Measurements from ENCODE around the gene CHAD.
"Not testable (repeated sequence)": the region's sequence is repeated elsewhere in the genome, so short reads cannot be mapped to it uniquely, and the experiment has no call there.

The CHAD gene

DNA sequence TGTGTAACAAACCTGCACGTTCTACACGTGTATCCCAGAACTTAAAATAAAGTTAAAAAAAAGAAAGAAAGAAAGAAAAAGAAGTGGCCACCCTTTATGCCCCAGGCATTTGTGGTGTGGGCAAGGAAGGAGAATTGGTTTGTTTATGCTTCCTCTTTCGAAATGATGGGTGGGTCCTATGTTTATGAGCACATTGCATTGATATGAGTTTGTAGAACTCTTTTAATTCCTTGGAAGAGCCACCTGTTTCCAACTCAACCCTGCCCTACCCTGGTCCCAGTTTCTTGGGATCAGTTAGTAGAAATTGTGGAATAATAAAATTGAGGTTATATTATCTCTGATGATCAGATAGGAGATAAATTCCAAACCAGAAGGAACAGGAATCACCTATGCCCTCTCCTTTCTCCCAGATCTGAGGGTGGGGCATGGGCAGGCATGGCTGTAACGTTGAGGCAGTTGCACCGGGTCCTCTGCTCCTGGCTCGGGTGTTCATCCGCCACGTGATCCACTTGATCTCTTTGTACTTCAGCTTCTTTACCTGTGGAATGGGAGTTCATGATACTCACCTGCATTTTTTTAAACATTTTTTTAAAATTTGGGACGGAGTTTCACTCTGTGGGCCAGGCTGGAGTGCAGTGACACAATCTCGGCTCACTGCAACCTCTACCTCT, 15.9 kb downstream of the CHAD start:
- no peak for DNase-seq

DNA sequence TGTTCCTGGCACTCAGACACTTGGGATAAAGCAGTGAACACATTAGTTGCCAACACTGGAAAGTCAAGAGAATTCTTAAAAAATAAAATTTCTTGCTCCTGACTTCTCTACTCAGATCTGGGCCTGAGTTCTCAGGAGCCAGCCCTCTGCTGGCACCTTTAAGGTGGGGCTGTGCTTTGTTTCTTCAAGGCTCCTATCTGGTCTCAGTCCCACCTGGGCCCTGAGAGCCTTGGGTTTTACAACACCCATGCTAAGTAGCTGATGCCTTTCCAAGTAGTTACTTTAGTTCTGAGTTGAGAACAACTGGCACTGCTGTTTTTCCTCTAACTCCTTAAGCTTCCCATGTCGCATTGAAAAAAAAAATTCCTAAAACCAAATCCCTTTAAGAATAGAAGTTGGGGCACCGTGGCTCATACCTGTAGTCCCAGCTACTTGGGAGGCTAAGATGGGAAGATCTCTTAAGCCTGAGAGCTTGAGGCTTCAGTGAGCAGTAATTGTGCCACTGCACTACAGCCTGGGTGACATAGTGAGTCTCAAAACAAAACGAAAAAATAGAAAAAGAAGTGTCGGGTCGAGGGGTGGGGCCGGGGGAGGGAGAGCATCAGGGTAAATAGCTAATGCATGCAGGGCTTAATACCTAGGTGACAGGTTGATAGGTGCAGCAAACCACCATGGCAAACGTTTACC, 16.6 kb downstream of the CHAD start:
- no peak for DNase-seq

DNA sequence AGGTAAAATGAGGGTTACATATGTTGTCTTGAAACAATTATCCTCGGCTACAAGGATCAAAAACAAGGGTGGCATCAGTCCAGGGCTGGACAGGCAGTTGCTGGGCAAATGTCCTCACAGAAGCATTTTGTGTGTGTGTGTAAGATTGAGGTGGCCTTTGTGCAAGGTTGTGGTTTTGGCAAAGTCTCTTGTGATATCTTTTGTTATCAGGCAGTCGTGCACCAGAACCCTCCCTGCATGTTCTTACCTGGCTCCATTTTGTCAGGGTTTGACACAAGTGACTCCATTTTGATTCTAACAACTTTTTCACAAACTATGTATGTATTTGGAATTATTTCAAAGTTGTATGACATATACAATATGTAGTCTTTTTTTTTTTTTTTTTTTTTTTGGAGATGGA, 20.0 kb downstream of the CHAD start:
- no peak for DNase-seq

DNA sequence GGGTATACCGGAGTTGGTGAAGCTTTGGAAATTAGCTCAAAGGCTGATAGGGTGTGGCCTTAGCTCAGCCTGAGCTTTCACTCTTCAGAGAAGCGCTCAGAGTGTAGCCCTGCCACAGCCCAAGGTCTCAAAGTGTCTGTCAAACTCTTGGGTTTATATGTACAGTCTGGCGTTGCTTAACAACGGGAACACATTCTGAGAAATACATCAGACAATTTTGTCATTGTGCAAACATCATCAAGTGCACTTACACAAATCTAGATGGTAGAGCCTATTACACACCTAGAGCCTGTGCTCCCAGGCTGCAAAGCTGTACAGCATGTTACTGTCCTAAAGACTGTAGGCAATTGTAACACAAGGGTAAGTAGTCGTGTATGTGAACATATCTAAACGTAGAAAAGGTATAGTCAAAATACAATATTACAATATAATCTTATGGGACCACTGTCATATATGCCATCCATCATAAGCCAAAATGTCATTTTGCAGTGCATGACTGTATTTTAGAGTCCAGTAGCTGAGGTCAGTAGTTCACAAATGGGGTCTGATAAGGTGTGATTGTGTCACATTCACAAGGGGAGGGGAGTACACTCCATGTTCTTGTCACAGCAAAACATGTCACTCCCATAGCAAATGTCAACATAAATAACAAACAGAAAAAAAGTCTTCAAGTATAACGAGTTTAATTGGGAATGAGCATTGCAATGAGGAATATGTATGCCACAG, 20.6 kb downstream of the CHAD start:
- no peak for DNase-seq

DNA sequence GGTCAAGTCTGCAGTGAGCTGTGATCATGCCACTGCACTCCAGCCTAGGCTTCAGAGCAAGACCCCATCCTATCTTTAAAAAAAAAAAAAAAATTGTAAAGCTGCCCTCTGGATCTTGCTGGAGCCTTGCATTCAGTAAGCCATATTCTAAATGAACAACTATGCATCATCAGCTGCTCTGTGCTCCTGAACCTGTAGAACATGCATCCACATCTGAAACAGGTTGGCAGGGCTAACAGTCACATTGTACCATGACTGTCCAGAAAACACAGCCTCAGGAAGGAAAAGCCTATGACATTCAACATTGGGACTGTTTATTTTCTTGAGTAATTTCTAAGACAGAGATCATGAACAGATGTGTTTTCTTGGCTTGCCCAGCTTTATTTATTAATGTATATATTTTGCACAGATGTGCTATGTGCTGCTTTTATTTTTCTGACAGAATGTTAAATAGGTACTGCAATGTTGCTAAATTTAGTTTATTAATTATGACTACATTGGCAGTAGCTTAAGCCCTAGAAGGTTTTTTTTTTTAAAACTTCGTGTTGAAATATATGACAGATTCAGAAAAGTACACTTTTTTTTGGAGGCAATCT, 22.9 kb downstream of the CHAD start:
- no peak for DNase-seq

DNA sequence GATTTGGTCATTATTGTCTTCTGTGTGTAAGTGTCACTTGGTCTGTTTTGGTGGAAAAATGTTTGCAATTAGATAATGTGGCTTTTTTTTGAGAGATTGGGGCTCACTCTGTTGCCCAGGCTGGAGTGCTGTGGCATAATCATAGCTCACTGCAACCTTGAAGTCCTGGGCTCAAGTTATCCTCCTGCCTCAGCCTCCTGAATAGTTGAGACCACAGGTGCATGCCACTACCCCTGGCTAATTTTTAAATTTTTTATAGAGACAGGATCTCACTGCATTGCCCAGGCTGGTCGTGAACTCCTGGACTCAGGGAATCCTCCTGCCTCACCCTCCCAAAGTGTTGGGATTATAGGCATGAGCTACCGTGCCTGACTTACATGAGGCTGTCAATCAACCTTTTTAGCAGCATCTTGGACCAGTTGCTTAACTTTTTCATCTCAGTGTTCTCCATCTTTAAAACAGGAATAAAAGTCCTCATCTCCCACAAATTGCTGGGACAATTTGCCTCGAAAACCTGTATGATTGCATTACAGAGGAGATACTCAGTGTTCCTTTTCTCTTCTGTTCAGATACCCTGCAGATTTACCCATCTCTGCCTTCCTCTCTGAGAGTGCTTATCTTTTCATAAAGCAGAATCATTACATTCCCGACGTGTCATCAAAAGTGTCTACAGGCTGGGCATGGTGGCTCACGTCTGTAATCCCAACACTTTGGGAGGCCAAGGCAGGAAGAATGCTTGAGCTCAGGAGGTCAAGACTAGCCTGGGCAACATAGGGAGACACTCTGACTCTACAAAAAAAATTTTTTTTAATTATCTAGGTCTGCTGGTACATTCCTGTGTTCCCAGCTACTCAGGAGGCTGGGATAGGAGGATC, 23.6 kb downstream of the CHAD start:
- DNase-seq = no peak

DNA sequence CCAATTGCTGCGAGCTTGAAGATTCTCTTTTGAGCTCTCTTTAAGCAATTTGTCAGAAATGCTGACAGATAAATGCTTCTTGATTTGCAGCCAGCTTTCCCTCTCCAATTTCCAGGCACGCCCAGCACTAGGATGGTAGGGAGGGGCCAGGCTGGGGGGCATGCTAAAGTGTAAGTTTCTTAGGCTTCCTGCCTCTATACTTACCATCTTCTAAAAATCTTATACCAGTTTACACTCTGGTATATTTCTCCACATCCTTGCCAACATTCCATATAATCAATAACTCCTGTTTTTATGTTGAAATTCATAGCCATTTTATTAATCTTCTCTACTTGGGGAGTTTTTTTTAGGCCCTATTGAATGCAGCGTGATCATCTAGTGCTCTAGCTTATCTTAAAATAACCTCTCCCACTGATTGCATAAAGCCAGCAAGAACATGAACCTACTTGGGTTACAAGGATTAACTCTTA, 25.1 kb downstream of the CHAD start:
- no peak for DNase-seq

DNA sequence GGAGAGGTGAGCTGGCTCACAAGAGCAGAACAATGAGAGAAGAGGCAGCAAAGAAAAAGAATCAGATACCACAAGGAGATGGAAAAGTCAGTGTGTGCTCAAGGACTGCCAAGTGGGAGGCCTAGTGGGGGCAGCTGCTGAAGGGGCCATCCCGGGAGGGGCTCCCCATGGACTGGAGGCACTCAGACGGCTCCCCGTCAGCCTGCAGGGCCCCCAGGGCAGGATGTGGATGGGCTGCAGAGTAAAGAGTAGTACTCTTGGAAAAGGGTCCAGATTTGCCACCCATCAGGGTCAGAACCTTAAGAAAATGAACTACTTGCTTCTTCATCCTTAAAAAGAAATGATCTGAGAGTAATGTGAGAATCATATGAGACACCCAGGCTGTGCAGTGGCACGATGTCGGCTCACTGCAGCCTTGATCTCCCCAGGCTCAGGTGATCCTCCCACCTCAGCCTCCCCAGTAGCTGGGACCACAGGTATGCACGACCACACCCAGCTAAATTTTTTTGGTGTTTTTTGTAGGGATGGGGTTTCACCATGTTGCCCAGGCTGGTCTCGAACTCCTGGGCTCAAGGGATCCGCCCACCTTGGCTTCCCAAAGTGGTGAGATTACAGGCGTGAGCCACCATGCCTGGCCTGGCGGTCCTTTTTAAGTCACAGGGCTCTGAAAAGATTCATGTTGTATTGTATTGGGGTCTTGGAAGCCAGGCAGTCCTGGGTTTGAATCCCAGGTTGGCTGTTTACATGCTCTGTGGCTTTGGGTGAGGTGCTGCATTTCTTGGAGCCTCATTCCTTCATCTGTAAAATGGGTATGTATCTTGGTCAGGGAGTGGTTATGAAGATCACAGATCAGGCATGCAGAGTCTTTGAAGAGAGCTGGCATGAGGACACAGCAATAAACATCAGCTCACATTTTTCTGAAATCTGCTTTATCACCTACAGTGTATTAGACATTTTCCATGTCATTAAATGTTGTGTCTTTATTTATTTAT, 27.5 kb downstream of the CHAD start:
- DNase-seq = no peak

DNA sequence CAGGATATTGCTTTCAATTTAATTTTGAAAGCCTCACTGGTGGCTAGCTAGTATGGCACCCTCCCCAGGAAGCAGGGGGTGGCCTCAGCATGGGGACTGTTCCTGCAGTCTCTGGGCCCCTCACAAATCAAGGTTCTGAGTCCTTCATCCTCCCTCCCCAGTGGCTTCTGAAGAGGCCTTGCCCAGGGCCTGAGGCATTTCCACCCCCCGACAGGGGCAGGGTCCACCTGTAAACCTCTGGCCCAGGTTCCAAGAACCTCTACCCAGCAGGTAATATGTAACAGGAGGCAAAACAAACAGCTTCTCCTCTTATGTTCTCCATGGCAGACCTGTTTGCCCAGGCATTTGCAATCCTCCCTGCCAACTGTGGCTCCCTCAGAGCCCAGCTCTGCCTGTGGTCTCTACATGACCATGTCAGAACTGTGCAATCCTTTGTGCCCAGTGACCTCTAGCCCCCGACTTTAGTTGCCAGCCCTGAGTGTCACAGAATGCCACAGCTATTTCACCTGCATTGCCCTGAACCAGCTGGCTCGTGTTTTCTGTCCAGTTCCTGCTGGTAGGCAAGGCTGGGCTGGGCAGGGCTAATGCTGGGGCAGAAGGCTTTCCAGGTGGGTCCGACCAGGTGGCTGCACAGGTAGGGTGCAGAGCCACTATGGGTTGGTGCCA, 28.4 kb downstream of the CHAD start:
- no peak for DNase-seq

DNA sequence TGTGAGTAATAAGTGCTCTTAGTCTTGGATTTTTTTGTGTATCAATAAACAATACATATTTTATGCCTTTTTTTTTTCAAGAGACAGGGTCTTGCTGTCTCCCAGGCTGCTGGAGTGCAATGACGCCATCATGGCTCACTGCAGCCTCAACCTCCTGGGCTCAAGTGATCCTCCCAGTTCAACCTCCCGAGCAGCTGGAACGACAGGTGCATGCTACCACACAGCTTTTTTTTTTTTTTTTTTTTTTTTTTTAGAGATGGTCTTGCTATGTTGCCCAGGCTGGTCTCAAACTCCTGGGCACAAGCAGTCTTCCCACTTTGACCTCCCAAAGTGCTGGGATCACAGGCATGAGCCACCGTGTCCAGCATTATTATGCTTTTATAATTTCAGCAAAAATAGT, 29.7 kb downstream of the CHAD start:
- DNase-seq = no peak

DNA sequence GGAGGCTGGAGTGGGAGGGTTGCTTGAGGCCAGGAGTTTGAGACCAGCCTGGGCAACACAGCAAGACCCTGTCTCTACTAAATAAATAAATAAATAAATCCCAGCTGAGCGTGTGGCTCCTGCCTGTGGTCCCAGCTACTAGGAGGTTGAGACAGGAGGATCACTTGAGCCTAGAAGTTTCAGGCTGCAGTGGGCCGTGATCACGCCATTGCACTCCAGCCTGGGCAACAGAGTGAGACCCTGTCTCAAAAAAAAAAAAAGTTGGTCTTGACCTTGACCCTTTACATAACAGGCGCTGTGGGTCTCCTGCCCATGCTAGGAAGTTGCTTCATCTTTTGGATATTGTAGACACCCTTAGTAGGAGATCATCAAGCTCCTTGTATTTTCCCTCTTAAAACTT, 31.3 kb downstream of the CHAD start:
- no peak for DNase-seq

DNA sequence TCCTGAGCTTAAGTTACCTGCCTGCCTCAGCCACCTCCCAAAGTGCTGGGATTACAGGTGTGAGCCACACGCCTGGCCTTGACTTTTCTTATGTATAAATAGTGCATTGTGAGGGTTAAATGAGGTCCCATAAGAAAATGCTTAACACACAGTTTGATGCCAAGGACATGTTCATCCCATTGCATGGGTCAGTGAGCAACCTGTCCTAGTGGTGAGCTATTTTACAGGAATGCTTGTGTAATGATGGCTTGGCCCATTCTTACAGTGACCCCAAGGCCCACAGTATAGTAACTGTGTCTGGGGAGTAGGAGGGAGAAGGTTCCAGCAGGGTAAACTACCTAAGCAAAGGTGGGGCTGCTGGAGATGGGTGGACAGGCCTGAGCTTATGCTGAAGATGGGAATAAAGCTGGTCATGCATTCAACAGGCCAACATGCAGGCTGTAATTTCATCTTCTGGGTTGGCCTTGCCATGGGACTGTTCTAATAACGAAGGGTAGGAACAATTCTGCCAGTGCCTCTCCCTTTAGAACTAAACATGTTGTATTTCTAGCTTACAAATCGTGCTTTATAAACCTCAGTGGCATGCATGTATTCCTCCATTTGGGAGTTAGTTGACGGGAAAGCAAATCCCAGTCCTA, 36.4 kb downstream of the CHAD start:
- DNase-seq = no peak

DNA sequence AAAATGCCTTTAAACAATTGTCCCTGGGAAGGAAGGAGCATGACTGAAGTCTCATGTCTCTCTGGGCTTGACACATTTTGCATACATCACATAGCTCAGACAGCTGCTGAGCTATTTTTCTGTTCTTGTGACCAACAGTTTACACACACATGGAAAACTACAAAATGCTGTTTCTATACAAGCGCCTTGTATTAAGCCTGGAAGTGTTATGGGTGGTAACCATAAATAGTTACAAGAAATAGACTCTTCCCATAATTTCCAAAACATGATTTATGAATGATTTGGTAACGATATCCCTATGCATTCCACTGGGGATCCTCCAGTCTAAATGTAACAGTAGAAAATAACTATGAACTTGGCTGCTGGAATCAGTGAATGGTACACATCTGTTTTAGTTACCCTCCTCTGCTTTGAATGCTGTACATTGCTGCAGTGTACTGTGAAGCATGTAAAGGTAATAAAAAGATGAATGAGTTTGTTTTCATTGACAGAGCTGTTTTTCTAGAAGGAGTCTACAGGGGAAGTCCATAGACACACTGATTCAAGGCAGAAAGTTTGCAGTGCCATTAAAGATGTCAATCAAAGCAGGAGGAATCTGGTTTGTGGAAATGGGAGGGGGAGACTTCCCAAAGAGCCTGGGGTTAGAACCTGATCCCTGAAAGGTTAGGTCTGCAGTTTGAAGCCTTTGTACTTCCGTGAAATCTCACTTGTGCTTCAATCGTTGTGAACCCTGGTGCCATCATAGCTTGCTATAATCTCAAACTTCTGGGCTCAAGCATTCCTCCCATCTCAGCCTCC, 37.7 kb downstream of the CHAD start:
- DNase-seq = no peak

DNA sequence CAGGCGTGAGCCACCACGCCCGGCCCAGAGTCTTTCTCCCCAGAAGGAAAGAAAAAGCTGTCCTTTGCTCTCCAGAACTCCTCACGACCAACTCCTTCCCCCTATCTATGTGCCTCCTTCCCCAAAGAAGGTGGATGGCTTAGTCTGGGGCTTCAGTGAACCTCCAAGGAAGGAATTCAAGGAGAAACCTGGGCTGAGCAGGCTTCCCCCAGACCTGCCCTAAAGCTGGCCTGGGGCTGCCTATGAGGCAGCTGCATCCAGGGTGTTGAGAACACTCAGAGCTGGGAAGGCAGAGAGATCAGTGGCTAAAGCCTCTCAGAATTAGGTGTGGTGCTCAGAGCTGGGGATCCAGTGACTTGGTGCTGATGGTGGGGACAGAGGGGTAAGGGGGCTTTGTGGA, 38.9 kb downstream of the CHAD start:
- no peak for DNase-seq

DNA sequence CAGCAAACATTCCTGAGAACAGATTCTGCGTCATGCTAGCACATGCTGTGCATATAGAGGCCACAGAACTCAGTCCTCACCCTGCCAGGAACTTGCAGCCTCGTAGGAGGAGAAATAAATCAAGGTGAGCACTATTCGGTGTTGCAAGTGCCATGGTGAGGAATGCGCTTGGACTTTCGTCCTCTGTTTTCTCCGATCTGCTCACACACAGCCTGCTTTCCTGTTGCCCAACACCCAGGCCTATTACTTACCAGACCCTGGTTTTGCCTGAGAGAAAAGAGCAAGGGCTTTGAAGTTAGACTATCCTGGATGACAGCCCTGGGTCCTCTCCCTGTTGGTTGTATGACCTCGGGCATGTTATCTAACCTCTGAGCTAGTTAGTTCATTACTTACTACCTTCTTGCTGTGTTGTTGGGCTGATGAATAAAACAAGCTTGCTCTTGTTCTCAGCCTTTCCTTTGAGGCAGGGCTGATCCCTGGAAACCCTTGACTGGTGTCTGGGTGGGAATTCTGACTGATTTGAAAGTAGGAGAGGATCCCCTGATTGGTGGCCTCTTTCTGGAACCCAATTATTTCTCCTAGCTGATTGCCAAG, 39.8 kb downstream of the CHAD start:
- DNase-seq = no peak

DNA sequence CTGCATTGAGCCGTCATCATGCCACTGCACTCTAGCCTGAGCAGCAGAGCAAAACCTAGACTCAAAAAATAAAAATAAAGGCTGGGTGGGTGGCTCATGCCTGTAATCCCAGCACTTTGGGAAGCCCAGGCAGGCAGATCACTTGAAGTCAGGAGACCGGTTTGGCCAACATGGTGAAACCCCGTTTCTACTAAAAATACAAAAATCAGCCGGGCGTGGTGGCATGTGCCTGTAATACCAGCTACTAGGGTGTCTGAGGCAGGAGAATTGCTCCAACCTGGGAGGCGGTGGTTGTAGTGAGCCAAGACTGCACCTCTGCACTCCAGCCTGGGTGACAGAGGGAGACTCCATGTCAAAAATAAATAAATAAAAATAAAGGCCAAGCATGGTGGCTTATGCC, 40.6 kb downstream of the CHAD start:
- not testable (repeated sequence) for DNase-seq

DNA sequence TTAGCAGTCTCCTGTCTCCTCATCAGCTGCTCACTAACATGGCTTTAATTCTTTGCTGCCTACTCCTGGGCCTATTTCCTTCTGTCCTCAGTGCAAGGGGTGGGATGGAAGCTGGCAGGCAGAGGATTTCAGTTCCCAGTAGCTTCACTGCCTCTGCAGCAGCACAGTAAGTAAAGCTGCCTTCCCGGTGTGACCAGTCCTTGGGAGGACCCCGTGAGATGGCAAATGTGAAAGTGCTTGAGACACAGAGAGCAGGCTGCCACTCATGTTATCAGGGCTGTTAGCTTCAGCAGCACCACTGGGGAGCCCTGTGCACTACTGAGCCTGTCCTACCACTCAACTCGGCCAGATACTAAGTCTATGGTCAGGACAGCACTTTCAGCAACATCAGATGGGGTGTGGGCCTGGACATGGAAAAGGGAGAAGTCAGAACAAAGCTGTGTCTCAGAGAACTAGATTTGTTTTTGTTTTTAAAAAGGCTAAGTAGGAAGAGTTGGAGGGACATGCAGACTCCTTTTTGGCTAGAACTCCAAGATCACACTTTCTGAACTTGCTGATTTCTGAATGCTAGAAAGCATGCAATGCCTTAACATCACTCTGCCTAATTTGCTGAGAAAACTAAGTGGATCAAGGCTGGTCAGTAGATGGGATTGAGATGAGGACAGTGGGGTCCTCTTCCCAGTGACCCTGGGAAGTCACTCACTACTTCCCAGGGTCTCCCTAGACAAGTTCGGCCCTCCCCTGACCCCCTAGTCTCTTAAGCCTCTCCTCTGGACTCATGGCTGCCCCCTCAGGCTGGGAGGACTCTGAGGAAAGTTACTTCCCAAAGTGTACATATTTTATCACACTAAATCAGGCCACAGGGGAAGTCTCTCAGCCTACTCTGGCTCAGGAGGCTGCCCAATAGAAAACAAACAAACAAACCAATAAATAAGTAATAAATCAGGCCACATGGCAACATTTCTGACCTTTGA, 41.6 kb downstream of the CHAD start:
- peak; percentile 32 for DNase-seq

DNA sequence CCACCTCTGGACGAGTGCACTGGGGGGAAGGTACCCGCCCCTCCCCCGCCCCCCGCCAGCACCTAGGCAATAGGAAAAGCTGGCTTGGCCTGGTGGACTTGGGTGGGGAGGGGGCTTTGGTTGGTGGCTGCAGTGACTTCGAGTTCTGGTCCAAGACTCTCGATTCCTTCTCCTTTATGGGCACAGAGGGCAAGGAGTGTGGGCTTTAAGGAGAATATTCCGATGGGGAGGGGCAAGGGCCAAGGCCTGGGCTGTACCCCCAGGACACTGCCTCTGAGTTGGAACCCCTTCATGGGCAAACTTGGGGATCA, 42.3 kb downstream of the CHAD start:
- DNase-seq = no peak

Data from KG1 (cell line).